Measurements from ENCODE around the gene DIS3.

DNA sequence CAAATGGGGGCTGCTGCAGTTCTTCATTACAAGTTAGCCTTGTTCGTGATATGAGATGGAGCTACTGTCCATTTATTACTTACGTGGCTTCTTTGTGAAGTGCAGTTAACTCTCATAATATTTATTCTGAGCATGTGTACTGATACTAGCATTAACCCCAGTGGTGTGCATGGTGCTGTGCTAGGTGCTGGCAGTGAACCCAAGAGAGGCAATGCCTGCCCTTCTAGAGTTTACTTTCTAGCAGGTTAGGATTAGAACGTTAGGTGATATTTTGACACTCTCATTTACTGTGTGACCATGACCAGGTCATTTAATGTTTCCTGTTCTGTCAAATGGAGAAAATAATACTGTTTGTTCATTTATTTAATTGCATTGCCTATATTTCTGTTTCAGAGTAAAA, 17.1 kb upstream of the DIS3 start:
- TF ChIP-seq, protein P1, sequence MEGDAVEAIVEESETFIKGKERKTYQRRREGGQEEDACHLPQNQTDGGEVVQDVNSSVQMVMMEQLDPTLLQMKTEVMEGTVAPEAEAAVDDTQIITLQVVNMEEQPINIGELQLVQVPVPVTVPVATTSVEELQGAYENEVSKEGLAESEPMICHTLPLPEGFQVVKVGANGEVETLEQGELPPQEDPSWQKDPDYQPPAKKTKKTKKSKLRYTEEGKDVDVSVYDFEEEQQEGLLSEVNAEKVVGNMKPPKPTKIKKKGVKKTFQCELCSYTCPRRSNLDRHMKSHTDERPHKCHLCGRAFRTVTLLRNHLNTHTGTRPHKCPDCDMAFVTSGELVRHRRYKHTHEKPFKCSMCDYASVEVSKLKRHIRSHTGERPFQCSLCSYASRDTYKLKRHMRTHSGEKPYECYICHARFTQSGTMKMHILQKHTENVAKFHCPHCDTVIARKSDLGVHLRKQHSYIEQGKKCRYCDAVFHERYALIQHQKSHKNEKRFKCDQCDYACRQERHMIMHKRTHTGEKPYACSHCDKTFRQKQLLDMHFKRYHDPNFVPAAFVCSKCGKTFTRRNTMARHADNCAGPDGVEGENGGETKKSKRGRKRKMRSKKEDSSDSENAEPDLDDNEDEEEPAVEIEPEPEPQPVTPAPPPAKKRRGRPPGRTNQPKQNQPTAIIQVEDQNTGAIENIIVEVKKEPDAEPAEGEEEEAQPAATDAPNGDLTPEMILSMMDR (IDR thresholded peaks at IDR 0.05) = no peak
- no peak for TF ChIP-seq POLR2A (IDR thresholded peaks at IDR 0.05)
